K562 (cell line): ENCODE data around the gene UQCRHL. TPM values are rescaled to one million over a fixed set of nuclear protein-coding genes. Genes with fewer than 3 reads are reported as not detected.

Experiments
- BCL6 ChIP-seq: fragments of 250-450 bp; sonication (Bioruptor Pico); IDR thresholded peaks from 2 replicates; pipeline ENCODE4 v1.4.0; 2020
- BDP1 ChIP-seq: IDR thresholded peaks from 3 replicates; pipeline ENCODE4 v1.6.1; 2011; ENCODE audit not compliant: insufficient read length, insufficient read depth
- CAMTA2 ChIP-seq: fragments of 250-450 bp; sonication (Bioruptor Pico); conservative IDR thresholded peaks from 2 replicates; pipeline ENCODE4 v1.5.1; 2022
- ETS1 ChIP-seq: conservative IDR thresholded peaks from 2 replicates; pipeline ENCODE4 v1.6.1; 2011; ENCODE audit warnings: low read depth, mild to moderate bottlenecking, low read length; ENCODE audit not compliant: control insufficient read depth
- GTF2F1 ChIP-seq: IDR thresholded peaks from 2 replicates; pipeline ENCODE4 v1.6.1; 2011; ENCODE audit warnings: low read depth, low read length, improper control_type of control experiment
- MITF ChIP-seq: IDR thresholded peaks from 2 replicates; pipeline ENCODE4 v1.6.1; 2014; ENCODE audit warnings: antibody characterized with exemption
- MLX ChIP-seq, 2 experiments: fragments of 450-650 bp in 1 of 2; sonication (generic) in 1 of 2; formaldehyde crosslinking; conservative IDR thresholded peaks; 2 replicates each; pipeline versions ENCODE4 v1.4.0 to v1.8.1; 2020 to 2022; ENCODE audit warnings: mild to moderate bottlenecking in 1 of 2, missing genetic modification reagents in 1 of 2
- MNT ChIP-seq, 2 experiments: fragments of 450-650 bp; conservative IDR thresholded peaks; 2 replicates each; pipeline ENCODE4 v1.6.1; 2017; ENCODE audit warnings: mild to moderate bottlenecking in 2 of 2, moderate library complexity in 2 of 2
- POLR2H ChIP-seq: IDR thresholded peaks from 2 replicates; pipeline ENCODE4 v1.6.1; 2016; ENCODE audit warnings: missing genetic modification characterization, low read depth, mild to moderate bottlenecking, control low read depth, missing compliant biosample characterization, moderate library complexity
- POU5F1 ChIP-seq: fragments of 150-350 bp; IDR thresholded peaks from 2 replicates; pipeline ENCODE4 v1.6.1; 2014; ENCODE audit warnings: borderline replicate concordance, low read length, low read depth, mild to moderate bottlenecking; ENCODE audit not compliant: partially characterized antibody
- SIX5 ChIP-seq, 2 experiments: IDR thresholded peaks; 2 replicates each; pipeline ENCODE4 v1.6.1; 2011; ENCODE audit warnings: low read length in 2 of 2, borderline replicate concordance in 1 of 2, low read depth in 1 of 2, mild to moderate bottlenecking in 1 of 2, moderate library complexity in 1 of 2; ENCODE audit not compliant: insufficient read depth in 1 of 2
- SNIP1 ChIP-seq: fragments of 450-650 bp; IDR thresholded peaks from 2 replicates; pipeline ENCODE4 v1.7.1; 2017; ENCODE audit warnings: low read depth, mild to moderate bottlenecking
- SOX6 ChIP-seq: fragments of 450-650 bp; IDR thresholded peaks from 2 replicates; pipeline ENCODE4 v1.6.1; 2014; ENCODE audit warnings: mild to moderate bottlenecking
- TAF9B ChIP-seq: fragments of 450-650 bp; IDR thresholded peaks from 2 replicates; pipeline ENCODE4 v1.6.1; 2018; ENCODE audit warnings: mild to moderate bottlenecking; ENCODE audit not compliant: partially characterized antibody
- TRIM24 ChIP-seq, 2 experiments: fragments of 450-650 bp; IDR thresholded peaks; 2 replicates each; pipeline ENCODE4 v1.6.1; 2016
- U2AF2 ChIP-seq: fragments of 200-400 bp; formaldehyde crosslinking; optimal IDR thresholded peaks from 2 replicates; pipeline ENCODE3; 2017; ENCODE audit warnings: low read depth, mild to moderate bottlenecking, low read length
- ZBTB43 ChIP-seq: sonication (generic); formaldehyde crosslinking; IDR thresholded peaks from 2 replicates; pipeline ENCODE4 v1.8.0; 2023; ENCODE audit warnings: mild to moderate bottlenecking, missing genetic modification reagents
- ZBTB9 ChIP-seq: fragments of 450-650 bp; formaldehyde crosslinking; IDR thresholded peaks from 2 replicates; pipeline ENCODE4 v1.4.0; 2020; ENCODE audit warnings: mild to moderate bottlenecking, moderate library complexity
- ZKSCAN1 ChIP-seq: fragments of 150-350 bp; IDR thresholded peaks from 2 replicates; pipeline ENCODE4 v1.6.1; 2016; ENCODE audit warnings: low read depth, low read length
- ZNF124 ChIP-seq: sonication (generic); formaldehyde crosslinking; IDR thresholded peaks from 2 replicates; pipeline ENCODE4 v1.8.1; 2022; ENCODE audit warnings: missing genetic modification reagents
- ZNF3 ChIP-seq: fragments of 250-450 bp; sonication (Bioruptor Pico); IDR thresholded peaks from 2 replicates; pipeline ENCODE4 v1.5.0; 2021; ENCODE audit warnings: mild to moderate bottlenecking, moderate library complexity
- ZNF583 ChIP-seq: fragments of 250-450 bp; sonication (Bioruptor Pico); IDR thresholded peaks from 2 replicates; pipeline ENCODE4 v1.4.0; 2020
- polyA plus RNA-seq, 8 experiments: library from polyadenylated mRNA; depleted of rRNA in 4 of 8; stranded (reverse) in 5 of 8; unstranded in 3 of 8; fragments of >200 nt; fragmentation: Nextera tagmentation in 2 of 8; fragmentation: Illumina TruSeq in 1 of 8; extraction: Ambion mirVana in 2 of 8; extraction: Trizol in 1 of 8; gene quantifications; 2 replicates each; pipeline versions ENCODE4 v1.2.1 to v1.2.3, GENCODE V29; 2011 to 2014; ENCODE audit warnings: inconsistent platforms in 1 of 8, missing spikeins in 1 of 8
- total RNA-seq, 7 experiments: library from RNA; depleted of rRNA in 6 of 7; stranded (reverse); fragments of >200 nt in 6 of 7; fragmentation: Illumina TruSeq in 2 of 7; extraction: Trizol in 2 of 7; gene quantifications; 2 replicates each; pipeline versions ENCODE4 v1.2.1 to v1.2.3, GENCODE V29; 2011 to 2021; ENCODE audit warnings: low replicate concordance in 1 of 7

The UQCRHL gene
- total and polyA plus RNA-seq, 9 of the 15 experiments (the other 6 are each of a cell fraction or from before 2014, with no cell fraction given): 5.1 to 41.3 (median 21.8) TPM

GRCh38 chr1:15833069-15833679 lies 25.7 kb upstream of the UQCRHL start (continued):
- no peak for TF ChIP-seq ZNF583 (CRISPR knock-in tag)
- TF ChIP-seq BDP1: no peak
- TF ChIP-seq ZKSCAN1: peak; percentile 52; the same call in 1 of the 2 replicates
- TF ChIP-seq SOX6: no peak
- peak; percentile 38; the same call in 1 of the 2 replicates for TF ChIP-seq ZBTB9 (CRISPR knock-in tag)
- TF ChIP-seq TAF9B: peak; percentile 52
- TF ChIP-seq GTF2F1: no peak
- TF ChIP-seq TRIM24 (IDR thresholded peaks at IDR 0.05): no peak
- no peak for TF ChIP-seq BCL6 (CRISPR knock-in tag)
- no peak for TF ChIP-seq ZNF3 (CRISPR knock-in tag)
- no peak for TF ChIP-seq SNIP1
- no peak for TF ChIP-seq U2AF2
- no peak for TF ChIP-seq SIX5 (IDR thresholded peaks at IDR 0.05; ENCODE audit: borderline replicate concordance in 1 of 2, insufficient read depth in 1 of 2, low read depth in 1 of 2, low read length in 2 of 2)
- no peak; the same call in 1 of the 2 replicates for TF ChIP-seq POLR2H (tag)
- TF ChIP-seq MITF: no peak
- no peak for TF ChIP-seq ZBTB43 (CRISPR knock-in tag)
- no peak for TF ChIP-seq CAMTA2 (CRISPR knock-in tag)
- no peak for TF ChIP-seq POU5F1
- 0 out of 2 replicates have a peak, but pooled peaks have one; percentile 36 for TF ChIP-seq ETS1
- TF ChIP-seq ZNF124 (CRISPR knock-in tag): no peak
- TF ChIP-seq MLX (CRISPR knock-in tag; conservative IDR thresholded peaks at IDR 0.05): no peak
- TF ChIP-seq MNT (conservative IDR thresholded peaks at IDR 0.05): peak; percentile 54 to 74; a peak in 3 of 4 replicates
